Breast epithelium (tissue), 4 donors: Measurements from ENCODE around the gene SCARB2. TPM values are rescaled to one million over a fixed set of nuclear protein-coding genes. Genes with fewer than 3 reads are reported as not detected.

ENCODE experiments used
- DNase-seq, 2 donors: peaks; one replicate each; pipeline ENCODE4 v3.0.0-alpha.2; 2019; ENCODE audit warnings: low spot score in 2 of 2
- H3K27ac ChIP-seq, 2 donors: fragments of 200-600 bp; sonication (generic) in 1 of 2; one replicate each; pipeline ENCODE4 v1.5.1; 2016 to 2019; ENCODE audit warnings: mild to moderate bottlenecking in 1 of 2
- H3K27me3 ChIP-seq, 2 donors: fragments of 200-600 bp; sonication (generic) in 1 of 2; one replicate each; pipeline versions ENCODE4 v1.5.1 to v1.6.0; 2017 to 2019; ENCODE audit warnings: control low read depth in 1 of 2, mild to moderate bottlenecking in 1 of 2
- H3K36me3 ChIP-seq: fragments of 200-600 bp; one replicate; pipeline ENCODE4 v1.5.1; 2019
- H3K4me1 ChIP-seq, 2 donors: fragments of 200-600 bp; sonication (generic); one replicate each; pipeline ENCODE4 v1.5.1; 2016 to 2019; ENCODE audit warnings: control low read depth in 1 of 2
- H3K4me3 ChIP-seq, 3 donors: fragments of 200-600 bp; sonication (generic); 1 replicate in 2 of 3; 2 replicates in 1 of 3; pipeline ENCODE4 v1.5.1; 2016 to 2019; ENCODE audit warnings: mild to moderate bottlenecking in 3 of 3, moderate library complexity in 2 of 3
- H3K9me3 ChIP-seq, 2 donors: fragments of 200-600 bp; sonication (generic) in 1 of 2; one replicate each; pipeline ENCODE4 v1.5.1; 2016 to 2019; ENCODE audit warnings: control low read depth in 1 of 2
- POLR2A ChIP-seq: fragments of 450-650 bp; IDR thresholded peaks from one replicate; pipeline ENCODE4 v1.6.1; 2016; ENCODE audit warnings: antibody characterized with exemption, mild to moderate bottlenecking, moderate library complexity
- POLR2AphosphoS5 ChIP-seq, 3 donors: sonication (generic); formaldehyde crosslinking; IDR thresholded peaks; one replicate each; pipeline ENCODE4 v1.6.1; 2017; ENCODE audit warnings: antibody characterized with exemption in 3 of 3
- intact Hi-C: fragments of 100-400 bp; cut with DNase I; formaldehyde crosslinking; loops from one replicate; pipeline ENCODE4 v1.15.1; 2023; ENCODE audit warnings: low total_unique reads
- total RNA-seq, 3 donors: library from RNA; depleted of rRNA; stranded (reverse); fragments of >200 nt; gene quantifications; one replicate each; pipeline ENCODE4 v1.1.0, GENCODE V29; 2016
- TF ChIP-seq, protein P1 (sequence below), 3 donors: fragments of 450-650 bp; IDR thresholded peaks; one replicate each; pipeline ENCODE4 v1.5.1; 2016 to 2017; ENCODE audit warnings: antibody characterized with exemption in 3 of 3, mild to moderate bottlenecking in 3 of 3, moderate library complexity in 3 of 3

The SCARB2 gene
- total RNA-seq, 3 donors from 2014 or later = 148 to 231 (median 160) TPM

DNA sequence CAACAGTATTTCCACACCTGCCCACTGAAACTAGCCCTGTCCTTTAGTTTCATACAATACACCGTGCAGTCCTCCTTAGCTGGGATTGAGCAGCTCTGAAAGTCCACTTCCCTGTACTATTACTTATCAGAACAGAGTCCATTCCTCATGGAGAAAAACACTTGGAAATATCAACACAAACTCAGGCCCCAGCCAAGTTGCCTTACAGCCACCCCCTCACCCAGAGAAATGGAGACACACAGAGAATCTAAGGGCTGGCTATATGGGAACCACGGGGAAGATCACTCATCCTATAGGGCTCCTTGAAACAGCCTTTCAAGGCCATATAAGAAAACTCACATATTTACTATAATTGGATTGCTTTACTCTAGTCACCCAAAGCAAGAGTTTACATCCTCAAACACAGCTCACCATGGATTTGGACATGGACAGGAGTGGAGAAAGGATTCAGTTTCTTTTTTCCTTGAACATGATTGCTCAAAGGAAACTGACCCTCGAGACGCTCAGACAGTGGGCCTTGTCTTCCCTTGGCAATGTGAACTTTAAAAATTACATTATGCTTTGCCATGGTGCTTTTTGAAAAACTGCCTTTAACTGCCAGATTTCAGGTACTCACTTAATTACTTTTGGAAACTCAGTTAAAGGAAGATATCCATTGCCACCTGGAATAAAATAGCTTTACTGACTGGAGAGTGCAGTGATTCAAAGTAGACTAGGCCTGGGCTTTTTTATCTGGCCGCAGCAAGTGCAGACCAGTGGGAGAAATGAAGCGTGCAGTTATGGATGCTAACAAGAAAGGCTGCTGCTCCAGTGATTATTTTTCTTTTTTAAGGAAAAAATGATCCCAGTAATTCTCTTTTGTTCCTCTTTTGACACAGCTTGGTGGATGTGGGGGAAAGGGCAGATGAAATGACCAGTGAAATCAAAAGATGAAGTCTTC is 1.6 kb downstream of the SCARB2 start:
- TF ChIP-seq POLR2A (no peak), POLR2AphosphoS5 (IDR thresholded peaks at IDR 0.05) (no peak)
- TF ChIP-seq, protein P1, sequence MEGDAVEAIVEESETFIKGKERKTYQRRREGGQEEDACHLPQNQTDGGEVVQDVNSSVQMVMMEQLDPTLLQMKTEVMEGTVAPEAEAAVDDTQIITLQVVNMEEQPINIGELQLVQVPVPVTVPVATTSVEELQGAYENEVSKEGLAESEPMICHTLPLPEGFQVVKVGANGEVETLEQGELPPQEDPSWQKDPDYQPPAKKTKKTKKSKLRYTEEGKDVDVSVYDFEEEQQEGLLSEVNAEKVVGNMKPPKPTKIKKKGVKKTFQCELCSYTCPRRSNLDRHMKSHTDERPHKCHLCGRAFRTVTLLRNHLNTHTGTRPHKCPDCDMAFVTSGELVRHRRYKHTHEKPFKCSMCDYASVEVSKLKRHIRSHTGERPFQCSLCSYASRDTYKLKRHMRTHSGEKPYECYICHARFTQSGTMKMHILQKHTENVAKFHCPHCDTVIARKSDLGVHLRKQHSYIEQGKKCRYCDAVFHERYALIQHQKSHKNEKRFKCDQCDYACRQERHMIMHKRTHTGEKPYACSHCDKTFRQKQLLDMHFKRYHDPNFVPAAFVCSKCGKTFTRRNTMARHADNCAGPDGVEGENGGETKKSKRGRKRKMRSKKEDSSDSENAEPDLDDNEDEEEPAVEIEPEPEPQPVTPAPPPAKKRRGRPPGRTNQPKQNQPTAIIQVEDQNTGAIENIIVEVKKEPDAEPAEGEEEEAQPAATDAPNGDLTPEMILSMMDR (IDR thresholded peaks at IDR 0.05) = no peak
- Histone ChIP-seq H3K36me3 (no peaks in the 10 kb centered on the region), H3K27ac (peak overlapping the region; percentile 98 to 99), H3K4me3 (peak overlapping the region; percentile 68 to 89 (median 74)), H3K27me3 (no peaks in the 10 kb centered on the region), H3K4me1 (peaks cover 2 to 38% of the 10 kb centered on the region in 2 donors), H3K9me3 (no peaks in the 10 kb centered on the region)
- intact Hi-C loops = no loop called here
- no peak for DNase-seq

DNA sequence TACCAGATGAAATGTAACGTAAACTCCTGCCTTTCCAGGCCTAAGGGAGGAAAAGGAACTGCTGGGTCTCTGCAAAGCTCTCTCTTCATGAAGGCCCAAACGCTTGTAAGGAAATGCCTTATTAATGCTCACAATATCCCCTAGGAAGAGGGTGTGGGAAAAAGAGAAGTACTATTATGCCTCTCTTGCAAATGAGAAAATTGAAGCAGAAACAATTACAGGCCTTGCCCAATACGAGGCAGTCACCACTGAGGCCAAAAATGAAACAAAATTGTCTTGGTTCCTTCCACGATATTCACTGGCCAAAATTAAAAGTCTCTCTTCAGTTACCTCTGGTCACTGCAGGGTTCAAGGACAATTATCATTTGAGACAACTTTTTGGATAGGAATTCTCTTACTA is 3.2 kb downstream of the SCARB2 start:
- intact Hi-C loops = no loop called here
- H3K27ac ChIP-seq = peak overlapping the region; percentile 98 to 99
- H3K4me1 ChIP-seq = peaks cover 2 to 37% of the 10 kb centered on the region in 2 donors
- DNase-seq = no peak
- peak overlapping the region in 1 of 3 donors; percentile 89 for H3K4me3 ChIP-seq
- H3K36me3 ChIP-seq = no peaks in the 10 kb centered on the region
- H3K27me3 ChIP-seq = no peaks in the 10 kb centered on the region
- no peaks in the 10 kb centered on the region for H3K9me3 ChIP-seq
- TF ChIP-seq, protein P1 (IDR thresholded peaks at IDR 0.05) = no peak
- no peak for TF ChIP-seq POLR2AphosphoS5 (IDR thresholded peaks at IDR 0.05)
- TF ChIP-seq POLR2A = no peak

DNA sequence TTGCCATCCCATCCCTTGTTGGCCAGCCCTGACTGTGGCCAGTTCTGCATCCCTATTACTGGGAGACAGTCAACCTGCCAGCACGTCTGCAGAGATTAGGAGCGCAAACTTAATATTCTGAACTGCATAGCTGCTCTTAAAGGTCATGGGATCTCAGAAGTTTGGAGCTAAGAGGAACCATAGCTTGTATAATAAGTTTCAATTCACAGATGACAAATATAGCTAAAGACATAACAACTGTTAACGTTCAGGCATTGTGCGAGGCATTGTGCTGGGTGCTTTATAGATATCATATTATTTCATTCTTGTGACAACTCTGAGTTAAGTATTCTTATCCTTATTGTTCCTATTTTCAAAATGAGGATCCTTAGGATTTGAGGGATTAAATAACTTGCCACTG is 3.7 kb downstream of the SCARB2 start:
- Histone ChIP-seq H3K4me1 (peaks cover 1 to 37% of the 10 kb centered on the region in 2 donors), H3K9me3 (no peaks in the 10 kb centered on the region), H3K4me3 (peak overlapping the region in 1 of 3 donors; percentile 89), H3K27me3 (no peaks in the 10 kb centered on the region), H3K27ac (peak overlapping the region; percentile 98 to 99), H3K36me3 (no peaks in the 10 kb centered on the region)
- no peak for DNase-seq
- intact Hi-C loops = no loop called here
- TF ChIP-seq POLR2AphosphoS5 (IDR thresholded peaks at IDR 0.05) (no peak), POLR2A (no peak)
- TF ChIP-seq, protein P1 (IDR thresholded peaks at IDR 0.05) = no peak

DNA sequence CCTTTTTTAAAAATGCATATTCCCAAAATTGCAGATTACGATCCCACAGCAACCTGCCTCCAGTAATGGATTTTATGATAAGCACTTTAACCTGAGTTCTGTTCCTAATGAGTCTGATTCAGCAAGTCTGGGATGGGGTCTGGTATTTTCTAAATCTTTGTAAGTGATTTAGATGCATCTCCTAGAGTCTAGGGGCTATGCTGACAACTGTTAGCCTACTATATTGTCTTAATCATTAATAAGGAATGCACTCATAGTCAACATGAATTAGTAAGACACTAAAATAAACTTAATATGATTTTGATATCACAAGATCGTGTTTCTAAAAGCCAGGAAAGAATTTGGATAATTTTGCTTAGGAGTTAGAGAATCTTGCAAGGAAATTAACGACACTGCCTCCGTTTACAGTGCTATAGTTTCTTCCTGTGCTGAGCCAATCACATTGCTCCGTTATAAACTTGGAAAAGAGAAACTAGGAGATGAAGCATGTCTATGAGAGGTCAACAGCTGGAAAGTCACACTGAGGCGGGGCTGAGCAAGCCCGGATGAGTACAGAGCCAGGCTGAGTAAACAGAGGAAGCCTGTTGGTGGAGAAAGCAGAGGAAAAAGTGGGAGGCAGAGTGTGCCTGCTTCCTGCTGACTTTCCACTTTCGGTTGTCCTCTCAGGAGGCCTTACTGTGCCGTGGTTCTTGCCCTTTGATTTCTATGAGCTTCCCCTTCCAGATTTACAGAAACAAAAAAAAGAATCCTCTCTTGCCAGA is 5.4 kb downstream of the SCARB2 start:
- intact Hi-C loops = no loop called here
- H3K9me3 ChIP-seq = no peaks in the 10 kb centered on the region
- no peaks in the 10 kb centered on the region for H3K36me3 ChIP-seq
- peak overlapping the region; percentile 92 to 98 for H3K27ac ChIP-seq
- peaks cover 0 to 37% of the 10 kb centered on the region in 2 donors for H3K4me1 ChIP-seq
- H3K27me3 ChIP-seq = no peaks in the 10 kb centered on the region
- peak; percentile 63 to 67 for DNase-seq
- peak overlapping the region; percentile 20 to 46 (median 29) for H3K4me3 ChIP-seq
- TF ChIP-seq POLR2A (no peak), POLR2AphosphoS5 (IDR thresholded peaks at IDR 0.05) (peak in 2 of 3 donors; percentile 40 to 52)

DNA sequence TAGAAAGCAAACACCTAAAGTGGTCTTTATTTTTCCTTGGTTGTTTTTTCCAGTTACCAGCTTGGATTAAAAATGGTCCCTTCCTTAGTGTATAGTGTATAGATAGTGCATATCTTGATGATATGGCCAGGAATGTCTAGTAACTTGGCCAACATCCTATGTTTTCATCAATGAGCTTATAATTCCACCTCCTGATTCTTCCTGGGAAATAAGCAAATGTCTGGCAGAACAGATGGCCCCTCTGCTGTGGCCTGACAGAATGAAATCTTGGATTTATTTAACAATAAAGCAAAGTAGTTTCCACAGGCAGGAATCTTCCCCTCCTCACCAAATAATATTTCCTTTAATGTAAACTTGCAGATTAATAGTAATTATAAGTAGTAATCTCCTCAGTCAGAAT is 6.1 kb downstream of the SCARB2 start:
- DNase-seq = no peak
- TF ChIP-seq, protein P1 (IDR thresholded peaks at IDR 0.05) = no peak
- Histone ChIP-seq H3K27me3 (no peaks in the 10 kb centered on the region), H3K9me3 (no peaks in the 10 kb centered on the region), H3K4me3 (no peak overlapping the region), H3K27ac (peak overlapping the region; percentile 92 to 98), H3K36me3 (no peaks in the 10 kb centered on the region), H3K4me1 (peaks cover 0 to 37% of the 10 kb centered on the region in 2 donors)
- intact Hi-C loops = no loop called here
